ENCODE data around the gene ABCC8.
A peak's percentile ranks its signal among the peaks of the same experiment; 100 is the strongest.

ABCC8 gene

GRCh38 chr11:17463546-17464174 is 13.0 kb downstream of the ABCC8 start (continued):
- TF ChIP-seq CREB5 (CRISPR knock-in tag; IDR thresholded peaks at IDR 0.05; ENCODE audit: low read depth) (no peak), POU6F1 (CRISPR knock-in tag; IDR thresholded peaks at IDR 0.05; ENCODE audit: borderline replicate concordance, low read depth) (no peak), SNAI2 (CRISPR knock-in tag; IDR thresholded peaks at IDR 0.05) (no peak), TCF4 (CRISPR knock-in tag; IDR thresholded peaks at IDR 0.05; ENCODE audit: borderline replicate concordance) (no peak), PPARA (CRISPR knock-in tag; IDR thresholded peaks at IDR 0.05; ENCODE audit: borderline replicate concordance) (no peak), ZFP30 (CRISPR knock-in tag; IDR thresholded peaks at IDR 0.05) (no peak), GLIS3 (CRISPR knock-in tag; IDR thresholded peaks at IDR 0.05) (no peak), ZNF565 (CRISPR knock-in tag; conservative IDR thresholded peaks at IDR 0.05; ENCODE audit: low read depth) (no peak), ZNF70 (CRISPR knock-in tag; IDR thresholded peaks at IDR 0.05) (no peak), TOX (CRISPR knock-in tag; IDR thresholded peaks at IDR 0.05; ENCODE audit: borderline replicate concordance) (peak; percentile 94), ZFP3 (CRISPR knock-in tag; IDR thresholded peaks at IDR 0.05) (no peak), ISL1 (CRISPR knock-in tag; IDR thresholded peaks at IDR 0.05) (peak; percentile 99), ARNTL (CRISPR knock-in tag; IDR thresholded peaks at IDR 0.05; ENCODE audit: borderline replicate concordance, low read depth) (no peak), OSR1 (CRISPR knock-in tag; IDR thresholded peaks at IDR 0.05) (no peak), ZC3H10 (CRISPR knock-in tag; IDR thresholded peaks at IDR 0.05) (no peak)

GRCh38 chr11:17462940-17463339 is 13.7 kb downstream of the ABCC8 start:
- ATAC-seq: no peak; the same call in 2 of the 3 replicates

GRCh38 chr11:17460406-17460805 is 16.2 kb downstream of the ABCC8 start:
- TF ChIP-seq CSDC2 (CRISPR knock-in tag; IDR thresholded peaks at IDR 0.05) (no peak), SNAI2 (CRISPR knock-in tag; IDR thresholded peaks at IDR 0.05) (no peak), PATZ1 (CRISPR knock-in tag; IDR thresholded peaks at IDR 0.05; ENCODE audit: borderline replicate concordance) (no peak), ZNF70 (CRISPR knock-in tag; IDR thresholded peaks at IDR 0.05) (no peak), ESRRG (CRISPR knock-in tag; IDR thresholded peaks at IDR 0.05) (no peak), TOX (CRISPR knock-in tag; IDR thresholded peaks at IDR 0.05; ENCODE audit: borderline replicate concordance) (no peak), ZC3H10 (CRISPR knock-in tag; IDR thresholded peaks at IDR 0.05) (no peak), CREB5 (CRISPR knock-in tag; IDR thresholded peaks at IDR 0.05; ENCODE audit: low read depth) (no peak), ZNF565 (CRISPR knock-in tag; conservative IDR thresholded peaks at IDR 0.05; ENCODE audit: low read depth) (no peak), TCF4 (CRISPR knock-in tag; IDR thresholded peaks at IDR 0.05; ENCODE audit: borderline replicate concordance) (no peak)
- no peak for ATAC-seq

More at GRCh38 chr11:17462940-17463339, 13.7 kb downstream of the ABCC8 start:
- TF ChIP-seq TOX (CRISPR knock-in tag; IDR thresholded peaks at IDR 0.05; ENCODE audit: borderline replicate concordance) (no peak), PATZ1 (CRISPR knock-in tag; IDR thresholded peaks at IDR 0.05; ENCODE audit: borderline replicate concordance) (no peak), ZFP3 (CRISPR knock-in tag; IDR thresholded peaks at IDR 0.05) (no peak), TCF4 (CRISPR knock-in tag; IDR thresholded peaks at IDR 0.05; ENCODE audit: borderline replicate concordance) (no peak), ARNTL (CRISPR knock-in tag; IDR thresholded peaks at IDR 0.05; ENCODE audit: borderline replicate concordance, low read depth) (no peak), ISL1 (CRISPR knock-in tag; IDR thresholded peaks at IDR 0.05) (no peak), BACH2 (CRISPR knock-in tag; IDR thresholded peaks at IDR 0.05; ENCODE audit: borderline replicate concordance) (no peak)

Measured in SK-N-SH treated with all-trans-retinoic acid at 6 μM for 48 hours (cell line).